ENCODE results near the gene ERP29.

The ERP29 gene

DNA sequence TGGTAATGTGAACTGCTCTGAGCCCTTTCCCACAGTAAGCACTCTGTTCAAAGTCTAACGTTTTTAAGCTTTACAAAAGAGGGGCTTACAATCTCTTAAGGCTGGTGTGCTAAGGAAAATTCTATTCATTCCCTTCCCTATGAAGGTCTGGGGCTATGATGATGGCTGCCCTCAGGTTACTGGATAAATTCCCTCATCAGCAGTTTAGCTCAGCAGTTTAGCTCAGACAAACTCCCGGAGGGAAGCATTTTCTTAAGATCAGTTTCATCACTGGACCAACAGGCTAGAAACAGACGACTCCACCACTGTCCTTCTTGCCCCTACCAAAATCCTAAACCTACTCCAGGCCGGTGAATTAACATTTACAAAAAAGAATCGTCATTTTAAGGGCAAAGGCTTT, 19.1 kb downstream of the ERP29 start:
- in situ Hi-C loops (cut with HindIII; ENCODE audit: low sequenced_read_pairs) = loop anchor here (10.0 kb wide), 1 partner anchor 253 kb away; no protein-coding TSS in a partner anchor

DNA sequence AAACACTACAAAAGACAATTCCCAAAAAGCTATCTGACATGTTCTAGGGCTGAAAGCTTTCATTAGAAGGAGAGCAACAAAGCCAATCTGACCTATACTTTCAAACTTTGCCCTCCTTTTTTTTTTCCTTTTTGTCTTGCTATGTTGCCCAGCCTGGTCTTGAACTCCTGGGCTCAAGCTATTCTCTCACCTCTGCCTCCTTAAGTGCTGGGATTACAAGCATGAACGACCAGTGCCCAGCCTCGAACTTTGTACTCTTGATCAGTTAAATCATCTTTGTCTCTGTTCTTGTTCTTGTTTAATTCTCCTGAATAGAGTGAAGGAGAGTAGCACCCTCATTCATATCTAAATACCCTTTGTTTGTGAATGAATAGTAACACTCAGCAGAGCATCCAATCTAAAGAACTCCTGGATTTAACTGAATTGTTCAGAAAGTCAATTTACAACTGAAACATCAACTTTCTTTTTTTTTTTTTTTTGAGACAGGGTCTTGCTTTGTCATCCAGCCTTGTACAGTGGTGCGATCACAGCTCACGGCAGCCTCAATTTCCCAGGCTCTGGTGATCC, 22.1 kb downstream of the ERP29 start:
- in situ Hi-C loops (cut with HindIII; ENCODE audit: low sequenced_read_pairs) = loop anchor here (10.0 kb wide), 1 partner anchor 249 kb away; no protein-coding TSS in a partner anchor

DNA sequence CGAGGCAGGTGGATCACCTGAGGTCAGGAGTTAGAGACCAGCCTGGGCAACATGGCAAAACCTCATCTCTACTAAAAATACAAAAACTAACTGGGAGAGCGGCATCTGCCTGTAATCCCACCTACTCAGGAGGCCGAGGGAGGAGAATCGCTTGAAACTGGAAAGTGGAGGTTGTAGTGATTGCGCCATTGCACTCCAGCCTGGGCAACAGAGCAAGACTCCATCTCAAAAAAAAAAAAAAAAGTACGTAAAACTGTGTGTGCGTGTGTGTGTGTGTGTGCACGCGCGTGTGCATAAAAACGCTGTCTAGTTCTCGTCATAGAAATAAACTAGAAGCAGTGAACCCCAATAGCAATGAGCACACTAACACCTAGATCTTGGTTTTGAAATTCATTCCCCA, 23.4 kb downstream of the ERP29 start:
- in situ Hi-C loops (cut with HindIII; ENCODE audit: low sequenced_read_pairs) = loop anchor here (10.0 kb wide), 1 partner anchor 248 kb away; no protein-coding TSS in a partner anchor

DNA sequence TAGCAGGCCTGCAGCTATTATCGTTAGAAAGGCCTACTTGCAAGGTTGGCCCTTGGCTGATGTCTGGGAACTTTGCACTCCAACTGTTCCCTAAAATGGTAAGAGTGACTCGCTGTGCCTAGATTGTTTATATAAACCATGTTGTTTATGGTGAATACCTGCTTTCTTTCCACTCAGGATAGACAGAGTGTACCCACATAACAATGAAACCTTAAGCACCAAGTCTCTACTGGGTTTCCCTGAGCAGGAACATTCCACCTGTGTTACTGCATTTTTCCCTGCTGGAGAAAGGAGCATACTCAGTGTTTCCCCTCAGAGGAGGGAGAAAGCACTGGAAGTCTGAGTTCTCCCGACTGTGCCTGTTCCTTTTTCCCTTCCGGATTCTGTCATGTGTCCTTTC, 32.8 kb downstream of the ERP29 start:
- in situ Hi-C loops (cut with HindIII; ENCODE audit: low sequenced_read_pairs) = no loop called here

DNA sequence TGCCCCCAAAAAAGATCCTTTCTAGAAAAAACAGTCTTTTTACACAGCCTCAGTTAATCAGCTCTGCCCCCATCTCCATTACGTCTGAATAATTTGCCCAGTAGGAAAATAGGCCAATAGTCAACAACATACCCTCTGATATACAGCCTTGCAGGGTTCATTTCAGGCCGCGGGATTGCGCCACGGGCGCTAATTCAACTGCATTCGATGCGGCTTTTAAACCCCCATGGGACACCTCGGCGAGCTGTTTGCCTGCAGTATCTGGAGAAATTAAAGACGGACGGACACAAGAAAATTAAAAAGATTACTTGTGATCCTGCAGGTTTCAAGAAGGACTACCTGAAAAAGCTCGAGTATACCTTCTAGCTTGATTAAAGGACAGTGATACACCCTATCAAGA, 36.1 kb downstream of the ERP29 start:
- in situ Hi-C loops (cut with HindIII; ENCODE audit: low sequenced_read_pairs) = no loop called here

DNA sequence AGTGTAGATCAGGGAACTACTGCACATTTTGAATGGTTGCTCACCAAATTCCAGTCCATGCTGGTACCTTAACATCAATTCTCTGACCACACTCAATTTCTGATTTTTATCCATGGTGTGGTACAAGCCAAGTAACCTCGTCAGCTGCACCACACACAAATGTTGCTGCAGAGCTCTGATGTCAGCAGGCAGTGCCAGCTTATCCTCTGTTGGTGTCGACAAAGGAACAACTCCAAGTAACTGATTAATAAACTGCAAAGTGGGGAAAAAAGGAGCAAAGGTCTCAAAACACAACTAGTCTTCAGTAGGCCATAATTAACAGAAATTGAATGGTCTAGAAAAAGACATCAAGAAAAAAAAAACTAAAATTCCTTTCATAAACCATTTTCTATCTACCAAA, 47.9 kb downstream of the ERP29 start:
- in situ Hi-C loops (cut with HindIII; ENCODE audit: low sequenced_read_pairs) = no loop called here

DNA sequence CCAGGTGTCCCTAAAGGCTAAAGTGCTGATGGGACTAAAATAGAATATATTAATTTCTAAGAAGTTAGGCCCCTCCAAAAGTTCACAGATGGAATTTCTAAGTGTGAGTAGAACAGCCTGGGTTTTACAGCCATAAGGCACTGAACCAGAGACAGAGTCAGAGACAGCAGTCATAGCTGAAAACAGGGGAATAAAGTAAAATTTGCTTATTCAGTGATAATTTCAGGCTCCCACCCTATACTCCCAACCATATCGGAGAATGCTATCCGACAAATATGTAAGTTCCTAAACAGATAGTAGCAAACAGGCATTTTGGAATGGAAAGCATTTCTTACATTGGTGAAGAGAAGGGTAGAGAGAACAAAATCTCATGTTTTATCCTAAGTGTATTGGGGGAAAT, 50.0 kb downstream of the ERP29 start:
- in situ Hi-C loops (cut with HindIII; ENCODE audit: low sequenced_read_pairs) = no loop called here

DNA sequence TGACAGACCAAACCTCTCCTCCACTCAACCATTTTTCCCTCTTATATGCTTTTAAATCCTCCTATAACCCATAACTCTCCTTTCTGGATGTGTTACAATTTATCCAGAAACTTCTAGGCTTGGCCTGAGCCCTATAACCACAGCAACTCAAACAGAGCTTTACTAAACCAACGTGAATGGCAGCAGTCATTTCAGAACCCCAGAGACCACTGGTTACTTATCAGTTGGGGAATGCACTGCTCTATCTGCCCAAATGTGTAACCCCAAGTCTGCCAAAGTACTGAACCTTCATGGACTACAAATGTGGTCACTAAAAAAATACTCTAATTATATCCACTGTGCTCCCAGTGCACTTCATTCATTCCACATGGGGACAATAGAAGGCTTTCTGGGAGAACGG, 53.3 kb downstream of the ERP29 start:
- in situ Hi-C loops (cut with HindIII; ENCODE audit: low sequenced_read_pairs) = no loop called here

Data from DLD1 (cell line).